Daoy (cell line): ENCODE measurements around the gene ATP8B3. TPM values are rescaled to one million over a fixed set of nuclear protein-coding genes. Genes with fewer than 3 reads are reported as not detected.
A peak's percentile ranks its signal among the peaks of the same experiment; 100 is the strongest.
"Not testable (repeated sequence)": the region's sequence is repeated elsewhere in the genome, so short reads cannot be mapped to it uniquely, and the experiment has no call there.

ENCODE experiments used
- DNase-seq: peaks from one replicate; pipeline ENCODE4 v3.0.0-alpha.2; 2015; ENCODE audit warnings: low read depth
- total RNA-seq: library from RNA; depleted of rRNA; stranded (reverse); fragments of >200 nt; shearing (Covaris generic); gene quantifications from 2 replicates; pipeline ENCODE4 v1.2.3, GENCODE V29; 2014

ATP8B3 gene
- total RNA-seq, 1 experiment from 2014 or later: 1.8 TPM

DNA sequence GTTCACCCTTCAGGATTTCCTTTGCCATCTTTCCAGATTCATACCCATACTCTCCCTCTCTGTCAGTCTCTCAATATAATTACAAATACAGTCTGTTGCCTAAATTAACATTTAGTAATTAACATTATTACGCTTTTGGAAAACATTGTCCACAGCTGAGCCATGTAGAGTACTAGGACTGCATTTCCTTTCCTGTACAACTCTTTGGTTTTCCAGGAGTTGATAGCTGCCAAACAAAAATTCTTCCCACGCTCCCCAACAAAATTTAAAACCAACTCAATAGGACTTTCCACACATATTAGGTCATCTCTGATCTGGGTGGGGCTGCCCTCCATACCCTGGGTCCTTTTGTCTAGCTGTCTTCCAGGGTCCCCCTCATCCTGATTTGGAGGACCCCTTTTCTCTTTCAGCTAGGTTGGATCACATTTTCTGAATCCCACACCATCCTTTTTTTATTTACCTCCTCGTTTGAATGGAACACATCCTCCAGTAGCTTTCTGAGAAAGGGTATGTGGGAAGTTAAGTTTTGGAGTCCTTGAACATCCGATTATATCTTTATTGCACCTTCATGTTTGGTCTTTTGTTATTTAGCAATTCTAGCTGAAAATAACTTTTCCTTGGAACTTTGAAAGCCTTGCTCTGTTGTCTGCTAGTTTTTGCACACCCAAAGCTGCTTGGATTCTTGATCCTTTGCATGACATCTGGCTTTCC lies 41.1 kb downstream of the ATP8B3 start:
- DNase-seq: no peak

DNA sequence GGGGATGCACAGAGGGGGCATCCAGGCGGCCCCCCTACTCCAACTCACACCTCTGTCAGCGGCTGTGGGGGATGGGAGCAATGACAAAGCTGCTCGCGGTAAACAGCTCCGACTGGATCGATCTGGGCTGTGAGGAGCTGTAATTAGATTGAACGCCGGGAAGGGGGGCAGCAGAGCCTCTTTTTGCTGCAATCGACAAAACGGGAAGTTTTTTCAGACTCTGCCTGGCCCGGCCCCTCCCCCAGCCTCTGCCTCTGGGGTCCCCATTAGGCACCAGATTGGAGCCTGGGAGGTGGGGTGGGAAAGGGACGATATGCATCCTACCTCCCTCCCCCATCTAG lies 42.5 kb downstream of the ATP8B3 start:
- DNase-seq: no peak

DNA sequence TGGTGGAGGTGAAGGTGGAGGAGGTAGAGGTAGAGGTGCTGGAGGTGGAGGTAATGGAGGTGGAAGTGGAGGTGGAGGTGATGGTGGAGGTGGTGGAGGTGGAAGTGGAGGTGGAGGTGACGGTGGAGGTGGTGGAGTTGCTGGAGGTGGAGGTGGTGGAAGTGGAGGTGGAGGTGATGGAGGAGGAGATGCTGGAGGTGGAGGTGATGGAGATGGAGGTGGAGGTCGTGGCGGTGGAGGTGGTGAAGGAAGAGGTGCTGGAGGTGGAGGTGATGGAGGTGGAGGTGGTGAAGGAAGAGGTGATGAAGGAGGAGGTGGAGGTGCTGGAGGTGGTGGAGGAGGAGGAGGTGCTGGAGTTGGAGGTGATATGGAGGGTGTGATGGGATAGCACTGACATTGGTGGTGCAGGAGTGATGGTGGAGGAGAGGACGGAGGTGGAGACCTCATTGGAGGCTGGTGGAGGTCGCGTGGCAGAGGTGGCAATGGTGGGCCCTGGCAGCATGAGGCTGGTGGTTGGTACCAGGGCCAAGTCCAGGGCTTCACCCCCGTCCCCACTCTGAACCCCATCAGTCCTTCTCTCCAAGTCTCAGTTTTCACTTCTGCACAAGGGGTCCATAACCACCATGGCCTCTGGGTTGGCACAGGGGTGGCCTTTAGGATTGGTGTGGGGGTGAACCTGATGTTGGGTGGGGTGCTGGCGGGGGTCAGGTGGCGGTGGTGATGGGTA lies 43.0 kb downstream of the ATP8B3 start:
- DNase-seq: no peak

DNA sequence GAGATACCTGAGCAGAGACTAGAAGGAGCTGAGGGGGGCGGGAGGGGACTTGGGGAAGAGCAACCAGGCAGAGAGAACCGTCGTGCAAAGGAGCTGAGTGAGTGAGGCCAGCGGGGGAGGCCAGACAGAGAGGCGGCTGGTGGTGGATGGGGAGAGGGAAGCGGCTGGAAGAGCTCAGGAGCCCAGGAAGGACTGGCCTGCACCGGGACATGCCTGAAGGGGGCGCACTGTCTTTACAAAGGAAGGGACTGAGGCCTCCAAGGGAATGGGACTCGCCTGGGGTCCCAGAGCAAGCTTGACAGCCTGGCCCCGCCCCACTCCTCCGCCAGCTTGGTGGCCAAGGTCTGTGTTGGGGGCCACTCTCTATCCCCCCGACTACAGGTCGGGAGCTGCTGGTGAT lies 43.8 kb downstream of the ATP8B3 start:
- DNase-seq: no peak

DNA sequence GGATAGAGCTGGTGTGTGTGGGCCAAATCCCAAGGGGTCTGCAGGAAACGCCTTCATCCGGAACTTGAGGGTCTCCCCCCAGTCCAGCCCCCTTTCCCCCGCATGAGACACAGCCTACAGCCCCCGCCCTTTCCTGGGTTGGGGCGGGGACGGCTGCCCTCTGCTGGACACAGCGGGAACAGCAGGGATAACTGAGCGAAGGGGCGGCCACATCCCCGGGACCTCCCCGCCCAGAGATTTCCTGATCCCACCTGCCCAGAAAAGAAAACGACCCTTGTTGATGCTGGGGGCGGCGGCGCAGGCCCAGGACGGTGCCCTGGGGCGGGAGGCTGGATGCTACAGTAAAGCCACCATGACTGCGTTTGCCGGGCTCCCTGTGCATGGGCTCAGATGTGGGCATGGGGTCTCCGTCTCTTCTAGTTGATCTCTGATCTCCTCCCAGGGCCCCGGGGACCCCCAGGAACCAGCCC lies 44.6 kb downstream of the ATP8B3 start:
- peak; percentile 58 for DNase-seq

DNA sequence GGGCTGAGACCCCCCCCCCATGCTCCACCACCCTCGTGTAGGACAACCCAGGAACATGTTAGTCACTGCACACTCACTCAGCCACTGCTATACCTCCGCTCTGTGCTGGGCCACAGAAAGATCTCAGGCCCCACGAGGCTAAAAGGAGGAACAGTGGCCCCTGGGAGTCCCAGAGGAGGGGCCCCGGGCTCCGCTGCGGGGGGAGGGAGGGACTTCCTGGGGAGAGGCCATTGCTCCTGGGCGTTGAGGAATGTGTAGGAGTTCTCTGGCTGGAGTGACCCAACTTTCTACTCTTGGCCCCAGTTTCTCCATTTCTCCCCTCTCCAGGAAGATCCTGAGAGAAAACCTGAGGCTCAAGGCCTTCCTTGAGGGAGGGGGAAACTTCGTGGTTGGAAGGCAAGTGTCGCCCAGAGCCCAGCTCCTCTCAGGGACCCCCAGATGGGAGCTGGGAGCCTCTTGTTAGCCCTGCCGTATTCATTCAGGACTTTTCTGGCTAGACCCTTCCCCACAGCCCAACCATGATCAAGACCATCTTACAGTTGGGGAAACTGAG lies 45.2 kb downstream of the ATP8B3 start:
- DNase-seq: peak; percentile 52

DNA sequence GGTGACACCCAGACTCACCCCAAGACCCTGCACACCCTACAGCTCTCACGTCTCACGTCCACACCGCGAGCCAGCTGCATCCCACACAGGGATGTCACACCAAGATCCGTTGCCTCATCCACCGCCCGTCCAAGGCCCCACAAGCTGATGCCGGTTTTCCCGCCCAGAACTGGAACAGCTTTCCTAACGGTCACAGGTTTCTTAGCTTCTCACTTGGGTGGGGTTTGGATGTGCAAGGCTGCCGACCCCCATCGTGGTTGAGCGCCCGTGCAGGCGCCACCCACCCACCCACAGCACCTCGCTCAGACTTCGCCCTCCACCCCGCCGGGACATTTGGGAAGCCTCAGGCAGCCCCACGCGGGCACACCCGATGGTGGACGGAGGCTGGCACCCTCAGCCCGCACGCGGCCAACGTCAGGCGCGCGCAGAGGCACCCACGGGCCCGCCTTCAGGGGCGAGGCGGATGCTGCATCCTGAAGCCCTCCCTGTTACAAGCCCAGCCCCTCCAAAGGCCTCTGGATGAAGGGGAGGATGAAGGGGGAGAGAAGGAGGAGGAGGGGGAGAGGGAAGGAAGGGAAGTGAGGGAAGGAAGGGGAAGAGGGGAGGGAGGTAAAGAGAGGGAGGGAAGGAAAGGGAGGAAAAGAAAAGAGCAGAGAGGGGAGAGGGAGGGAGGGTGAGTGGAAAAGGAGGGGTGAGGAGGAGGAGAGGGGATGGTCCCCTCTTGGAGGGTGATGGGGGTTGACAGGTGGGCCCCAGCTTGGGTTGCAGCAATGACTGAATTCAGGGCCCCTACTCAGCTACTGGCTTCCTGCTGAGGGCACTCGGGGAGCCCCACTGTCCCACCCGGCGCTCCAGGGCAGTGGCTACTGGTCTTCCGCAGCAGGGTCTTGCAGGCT lies 45.9 kb downstream of the ATP8B3 start:
- no peak for DNase-seq

DNA sequence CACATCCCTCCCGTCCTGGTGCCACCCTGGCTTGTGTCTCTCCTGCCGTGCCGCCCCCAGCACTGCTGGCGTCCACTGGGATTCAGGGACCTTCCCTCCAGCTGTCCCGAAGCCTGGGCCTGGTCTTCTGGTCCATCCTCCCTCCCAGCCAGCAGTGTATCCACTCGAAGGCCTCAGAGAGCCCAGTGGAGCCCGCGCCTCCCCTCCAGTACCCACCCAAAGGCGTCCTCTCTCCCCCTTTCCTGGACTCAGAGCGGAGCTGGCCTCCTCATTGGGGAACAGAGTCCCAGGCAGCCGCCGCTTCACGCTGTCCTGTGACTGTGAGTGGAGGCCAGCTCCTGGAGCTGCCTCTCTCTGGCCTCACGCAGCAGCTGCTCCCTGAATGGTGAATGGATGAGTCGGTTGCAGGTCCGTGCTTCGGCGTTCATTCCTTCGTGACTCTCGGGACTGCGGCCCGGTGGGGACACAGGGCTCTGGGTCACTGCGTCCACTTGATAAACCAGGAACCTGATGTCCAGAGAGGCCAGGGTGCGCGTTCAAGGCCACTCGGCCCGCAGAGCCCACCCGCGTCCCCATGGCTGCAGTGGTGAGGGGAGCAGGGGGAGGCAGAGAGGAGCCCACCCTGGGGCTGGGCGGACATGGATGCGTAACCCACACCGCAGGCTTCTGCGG lies 46.7 kb downstream of the ATP8B3 start:
- no peak for DNase-seq

DNA sequence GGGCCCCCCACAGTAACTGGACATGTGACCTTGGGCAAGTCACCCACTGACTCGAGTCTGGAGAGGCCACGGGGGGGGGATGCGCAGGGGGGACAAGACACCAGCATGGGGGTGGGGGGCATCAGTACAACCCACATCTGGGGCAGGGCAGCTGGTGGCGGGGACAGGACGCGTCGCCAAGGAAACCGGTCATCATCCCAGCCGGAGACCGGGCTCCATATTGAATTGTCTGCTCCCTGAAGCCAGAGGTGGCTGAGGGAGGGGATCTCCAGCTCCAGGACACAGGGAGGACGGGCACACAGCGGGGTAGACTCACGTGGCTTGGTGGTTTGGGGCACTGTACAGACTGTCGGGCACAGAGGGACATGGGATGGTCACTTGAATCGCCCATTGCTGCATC lies 47.3 kb downstream of the ATP8B3 start:
- no peak for DNase-seq

DNA sequence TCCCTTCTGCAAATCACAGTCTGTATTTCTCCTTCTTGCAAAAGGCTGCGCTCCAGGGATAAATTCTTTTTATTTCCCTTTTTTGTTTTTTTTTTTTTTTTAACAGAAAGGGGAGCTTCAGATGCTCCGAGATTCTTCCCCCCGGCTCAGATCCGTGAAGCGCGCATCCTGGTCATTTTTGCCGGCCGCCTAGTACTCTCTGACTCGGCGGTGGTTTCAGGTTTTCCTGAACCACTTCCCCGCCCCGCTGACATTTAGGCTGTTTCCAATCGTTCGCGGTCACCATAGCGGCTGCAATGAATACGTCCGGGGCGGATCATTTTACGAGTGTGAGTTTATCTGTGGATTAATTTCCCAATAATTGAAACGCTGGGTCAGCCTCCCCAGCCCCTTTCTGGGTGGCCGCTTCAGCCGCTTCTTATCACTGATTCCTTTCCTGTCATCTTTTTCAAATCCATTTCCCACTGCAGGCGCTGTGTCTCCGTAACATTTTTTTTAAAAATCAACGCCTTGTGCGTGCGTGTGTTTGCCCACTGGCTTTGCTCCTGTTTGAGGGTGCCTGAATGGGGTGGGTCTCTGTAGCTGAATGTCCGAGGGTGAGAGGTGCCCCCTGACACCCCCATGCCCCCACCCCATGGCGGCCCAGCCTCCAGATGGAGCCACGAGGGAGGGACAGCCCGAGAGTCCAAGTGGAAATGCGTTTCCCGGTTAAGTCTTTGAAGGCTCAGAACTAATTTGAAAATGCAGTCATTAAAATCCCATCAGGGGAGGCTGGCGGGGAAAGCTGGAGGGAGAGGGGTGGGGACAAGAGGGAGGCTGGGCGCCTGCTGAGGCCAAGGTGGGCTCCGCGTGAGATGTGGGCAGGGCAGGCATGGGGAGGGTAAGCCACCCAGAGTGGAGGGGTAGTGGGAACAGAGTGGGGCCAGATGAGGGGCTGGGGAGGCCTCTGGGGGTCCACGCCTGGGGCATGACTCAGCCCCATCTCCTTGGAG lies 48.1 kb downstream of the ATP8B3 start:
- no peak for DNase-seq

DNA sequence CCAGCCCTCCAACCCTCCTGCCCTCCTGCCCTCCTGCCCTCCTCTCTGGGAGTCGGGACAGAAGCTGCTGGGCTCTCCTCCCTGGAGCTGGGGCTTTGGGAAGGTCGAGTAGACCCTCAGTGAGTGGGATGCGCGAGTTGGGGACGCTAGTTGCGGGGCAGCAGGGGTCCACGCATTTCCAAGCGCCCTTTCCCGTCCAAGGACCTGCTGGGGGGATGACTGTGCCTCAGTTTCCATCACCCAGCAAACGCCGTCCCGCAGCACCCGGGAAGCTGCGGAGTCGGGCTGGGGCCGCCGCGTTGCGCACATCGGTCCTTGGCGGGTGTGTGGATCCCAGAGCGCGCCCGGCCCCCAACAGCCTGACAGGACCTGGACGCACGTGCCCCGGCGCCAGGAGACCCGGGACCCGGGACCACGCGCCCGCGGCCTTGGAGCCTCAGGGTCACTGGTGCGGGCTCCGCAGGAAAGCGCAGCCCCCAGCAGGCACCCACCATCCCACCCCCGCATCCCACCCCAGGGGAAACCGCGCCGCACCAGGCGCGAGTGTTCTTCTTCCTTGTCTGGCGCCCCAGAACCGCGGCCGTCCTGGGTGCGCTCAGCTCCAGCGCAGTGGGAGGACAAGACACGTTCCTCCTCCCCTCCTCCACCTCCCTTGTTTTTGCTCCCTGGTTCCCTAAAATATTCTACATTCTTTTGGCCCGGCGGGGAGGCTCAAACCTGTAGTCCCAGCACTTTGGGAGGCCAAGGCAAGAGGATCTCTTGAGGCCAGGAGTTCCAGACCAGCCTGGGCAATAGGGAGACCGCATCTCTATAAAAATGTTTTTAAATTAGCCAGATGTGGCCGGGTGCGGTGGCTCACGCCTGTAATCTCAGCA lies 49.6 kb downstream of the ATP8B3 start:
- no peak for DNase-seq

DNA sequence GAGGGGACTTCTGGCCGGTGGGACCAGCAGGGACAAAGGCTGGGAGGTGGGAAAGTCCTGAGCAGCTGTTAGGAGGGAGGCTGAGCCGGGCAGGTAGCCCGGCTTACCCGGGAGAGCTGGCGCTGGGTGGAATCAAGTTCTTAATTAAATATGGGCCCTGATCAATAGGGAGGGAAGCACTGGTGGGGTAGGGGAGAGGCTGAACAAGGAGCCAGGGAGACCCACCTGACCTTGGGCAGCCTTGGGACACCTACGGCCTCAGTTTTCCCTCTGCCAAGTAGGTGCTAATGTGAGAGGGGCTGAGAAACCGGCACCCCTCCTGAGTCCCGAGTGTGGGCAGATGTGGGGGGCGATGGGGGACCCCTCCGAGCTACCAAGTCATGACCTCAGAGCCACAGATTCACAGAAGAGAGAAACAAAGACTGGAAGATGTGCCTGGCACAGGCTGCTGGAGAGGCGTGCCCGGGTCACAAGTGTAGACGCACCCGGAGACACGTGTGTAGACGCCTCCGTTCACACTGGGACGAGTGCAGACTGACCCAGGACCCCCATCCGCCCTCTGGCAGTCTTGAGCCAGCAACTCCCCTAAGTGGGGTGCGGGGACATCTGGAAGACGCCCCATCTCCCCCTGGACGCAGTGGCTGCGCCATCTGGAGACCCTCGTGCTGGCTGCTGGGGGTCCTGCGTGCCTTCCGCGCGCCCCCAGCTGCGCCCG lies 50.4 kb downstream of the ATP8B3 start:
- no peak for DNase-seq

DNA sequence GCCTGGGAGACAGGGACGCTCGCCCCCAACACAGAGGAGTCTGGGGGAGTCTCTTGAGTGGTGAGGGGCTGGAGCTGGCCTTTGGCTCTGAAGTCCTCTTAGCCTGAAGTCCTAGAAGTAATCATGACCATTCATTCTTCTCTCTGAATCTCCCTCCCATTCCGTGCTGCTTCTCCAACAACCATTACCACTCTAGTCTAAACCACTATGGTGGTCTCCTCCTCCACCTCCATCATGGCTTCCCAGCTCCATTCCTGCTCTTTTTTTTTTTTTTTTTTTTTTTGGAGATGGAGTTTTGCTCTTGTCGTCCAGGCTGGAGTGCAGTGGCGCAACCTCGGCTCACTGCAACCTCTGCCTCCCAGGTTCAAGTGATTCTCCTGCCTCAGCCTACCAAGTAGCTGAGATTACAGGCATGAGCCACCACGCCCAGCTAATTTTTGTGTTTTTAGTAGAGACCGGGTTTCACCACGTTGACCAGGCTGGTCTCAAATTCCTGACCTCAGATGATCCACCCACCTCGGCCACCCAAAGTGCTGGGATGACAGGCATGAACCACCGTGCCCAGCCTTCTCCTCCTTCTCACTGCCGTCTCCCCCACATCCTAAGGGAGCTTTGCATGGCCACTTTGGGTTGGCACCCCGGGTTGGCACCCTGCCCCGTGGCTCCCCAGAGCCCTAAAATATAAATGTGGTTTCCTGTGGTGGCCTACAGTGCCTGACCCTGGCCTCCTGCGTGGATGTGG lies 51.1 kb downstream of the ATP8B3 start:
- not testable (repeated sequence) for DNase-seq

DNA sequence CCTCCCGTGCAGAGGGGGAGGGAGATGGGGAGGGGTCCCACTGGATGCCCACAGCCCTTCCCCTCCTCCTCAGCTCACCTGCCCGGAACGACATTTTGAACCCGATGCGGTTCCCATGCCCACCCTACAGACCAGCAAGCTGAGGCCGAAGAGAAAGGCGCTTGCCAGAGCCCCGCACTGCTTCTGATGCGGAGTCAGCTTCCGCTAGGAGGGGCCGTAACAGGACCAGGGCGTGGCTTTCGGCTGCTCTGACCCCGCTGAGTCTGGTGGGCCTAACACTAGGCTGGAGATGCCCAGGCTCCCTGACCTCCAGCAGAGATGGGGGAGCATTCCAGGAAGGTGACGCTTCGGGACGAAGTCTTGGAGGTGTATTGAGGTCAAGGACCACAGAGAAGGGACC lies 52.1 kb downstream of the ATP8B3 start:
- DNase-seq: peak; percentile 62

DNA sequence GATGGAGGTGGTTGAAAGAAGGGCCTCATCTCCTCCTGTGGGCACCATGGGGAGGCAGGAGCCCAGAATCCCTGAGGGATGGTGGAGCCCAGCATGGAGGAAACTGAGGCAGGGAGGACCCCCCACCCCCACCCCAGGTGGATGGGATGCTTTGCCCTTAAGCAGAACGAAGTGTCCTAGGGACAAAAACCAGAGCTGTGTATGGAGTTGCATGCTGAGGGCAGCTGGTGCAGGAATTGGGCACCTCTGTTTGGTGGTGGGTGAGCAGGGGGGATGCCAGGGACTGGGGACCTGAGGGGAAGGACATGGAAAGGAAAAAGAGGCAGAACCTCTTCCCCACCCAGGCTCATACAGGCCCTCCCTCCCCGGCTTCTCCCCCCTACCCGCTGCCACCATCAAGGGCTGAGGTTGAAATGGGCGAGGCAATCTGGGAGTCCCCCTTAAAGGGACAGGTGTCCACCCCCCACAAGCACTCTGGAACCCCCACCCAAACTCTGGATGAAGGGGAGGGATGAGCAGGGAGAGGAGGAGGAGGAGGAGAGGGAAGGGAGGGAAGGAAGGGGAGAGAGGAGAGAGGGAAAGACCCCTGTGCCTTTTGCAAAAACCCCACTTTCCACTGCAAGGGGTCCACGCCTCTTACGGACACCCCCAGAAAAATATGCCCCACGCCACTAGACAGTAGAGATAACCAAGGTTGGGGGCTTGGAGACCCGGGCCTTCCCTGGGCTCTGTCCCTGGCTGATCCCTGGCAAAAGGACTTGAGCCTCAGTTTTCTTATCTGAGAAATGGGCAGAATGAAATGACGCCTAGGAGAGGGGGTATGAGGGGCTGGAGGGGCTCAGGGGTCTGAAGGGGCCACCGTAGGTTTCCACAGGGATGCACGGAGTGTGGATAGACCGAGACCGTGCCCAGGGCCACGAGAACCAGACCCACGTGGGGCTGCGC lies 52.8 kb downstream of the ATP8B3 start:
- DNase-seq: no peak

DNA sequence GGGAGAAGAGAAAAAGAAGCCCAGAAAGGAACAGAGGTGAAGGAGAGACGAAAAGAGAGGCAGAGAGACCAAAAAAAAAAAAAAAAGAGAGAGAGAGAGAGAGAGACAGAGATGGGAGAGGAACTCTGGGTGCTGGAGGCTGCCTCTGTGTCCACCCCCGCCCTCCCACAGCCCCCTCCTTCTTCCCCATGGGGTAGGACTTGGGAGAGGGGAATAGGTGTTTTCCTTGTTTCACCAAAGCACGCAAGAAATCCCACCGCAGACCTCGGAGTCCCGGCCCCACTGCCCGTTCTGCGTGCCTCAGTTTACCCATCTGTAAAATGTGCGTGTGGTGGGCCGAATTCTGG lies 53.9 kb downstream of the ATP8B3 start:
- DNase-seq: no peak
